Caco-2 (cell line): Measurements from ENCODE around the gene VKORC1L1. TPM values are rescaled to one million over a fixed set of nuclear protein-coding genes. Genes with fewer than 3 reads are reported as not detected.

Source experiments
- BruUV-seq: library from RNA; stranded (reverse); fragments of 400-500 nt; replicated peaks from 2 replicates; lab custom pipeline; 2021; lab: Mats Ljungman, UMichigan
- CTCF ChIA-PET: fragments of 300-600 bp; sonication (Branson Sonifier 250); formaldehyde crosslinking; loops from one replicate; lab custom pipeline; 2022; ENCODE audit warnings: antibody characterized with exemption; lab: Charles Lee
- POLR2A ChIA-PET: fragments of 300-600 bp; sonication (Branson Sonifier 250); formaldehyde crosslinking; loops from one replicate; lab custom pipeline; 2022; ENCODE audit warnings: antibody characterized with exemption; lab: Charles Lee
- DNase-seq, 2 experiments: peaks; one replicate each; pipeline versions ENCODE4 v3.0.0 to v3.0.0-alpha.2; 2020 to 2022
- H3K27me3 ChIP-seq: replicated peaks from 2 replicates; pipeline ENCODE4 v1.6.0; 2011; ENCODE audit warnings: low read length; ENCODE audit not compliant: control insufficient read depth, insufficient read depth
- H3K36me3 ChIP-seq: 2 replicates; pipeline ENCODE4 v1.5.1; 2011; ENCODE audit warnings: low read length; ENCODE audit not compliant: control insufficient read depth, insufficient read depth
- H3K4me1 ChIP-seq: fragments of 250-450 bp; sonication (Bioruptor Pico); 2 replicates; pipeline ENCODE4 v1.5.1; 2020; ENCODE audit warnings: mild to moderate bottlenecking
- H3K4me3 ChIP-seq: 2 replicates; pipeline ENCODE4 v1.5.1; 2011; ENCODE audit warnings: low read depth, mild to moderate bottlenecking, control low read depth, low read length
- H3K9me3 ChIP-seq: fragments of 250-450 bp; sonication (Bioruptor Pico); 2 replicates; pipeline ENCODE4 v1.5.1; 2020; ENCODE audit warnings: mild to moderate bottlenecking, moderate library complexity
- H3K27ac Mint-ChIP-seq: one replicate; pipeline ENCODE4 v1.8.0; 2022; ENCODE audit warnings: mixed read lengths; ENCODE audit not compliant: unreplicated experiment
- H3K27me3 Mint-ChIP-seq: one replicate; pipeline ENCODE4 v1.8.0; 2022; ENCODE audit warnings: mixed read lengths; ENCODE audit not compliant: insufficient read depth, unreplicated experiment
- H3K36me3 Mint-ChIP-seq: one replicate; pipeline ENCODE4 v1.8.0; 2022; ENCODE audit warnings: mild to moderate bottlenecking, mixed read lengths; ENCODE audit not compliant: insufficient read depth, unreplicated experiment
- H3K4me1 Mint-ChIP-seq: one replicate; pipeline ENCODE4 v1.8.0; 2022; ENCODE audit warnings: low read depth, mixed read lengths; ENCODE audit not compliant: unreplicated experiment
- H3K4me3 Mint-ChIP-seq: one replicate; pipeline ENCODE4 v1.8.0; 2022; ENCODE audit warnings: mild to moderate bottlenecking, moderate library complexity, mixed read lengths; ENCODE audit not compliant: unreplicated experiment
- H3K9me3 Mint-ChIP-seq: one replicate; pipeline ENCODE4 v1.8.0; 2022; ENCODE audit warnings: mixed read lengths; ENCODE audit not compliant: unreplicated experiment
- CTCF ChIP-seq, 2 experiments: fragments of 200-600 bp in 1 of 2; IDR thresholded peaks; 1 replicate in 1 of 2; 2 replicates in 1 of 2; pipeline versions ENCODE4 v1.5.1 to v1.8.0; 2011 to 2022; ENCODE audit warnings: antibody characterized with exemption in 1 of 2, control low read depth in 1 of 2, inconsistent platforms in 1 of 2, low read depth in 1 of 2, low read length in 1 of 2, mild to moderate bottlenecking in 1 of 2, moderate library complexity in 1 of 2; ENCODE audit not compliant: insufficient read depth in 1 of 2, severe bottlenecking in 1 of 2, unreplicated experiment in 1 of 2
- intact Hi-C: fragments of 100-400 bp; cut with micrococcal nuclease; formaldehyde crosslinking; loops from one replicate; pipeline ENCODE4 v1.10.0; 2022; ENCODE audit not compliant: unreplicated experiment
- total RNA-seq: library from RNA; stranded (reverse); gene quantifications from 2 replicates; pipeline ENCODE4 v1.2.3, GENCODE V29; 2022

Gene VKORC1L1
- total RNA-seq, 1 experiment from 2014 or later = 35.2 TPM

- H3K27me3 ChIP-seq = no peaks in the 10 kb centered on the region
- peak overlapping the region; percentile 13 for H3K4me3 Mint-ChIP-seq
- peaks cover 19% of the 10 kb centered on the region for H3K4me1 Mint-ChIP-seq
- no peak for TF ChIP-seq CTCF (IDR thresholded peaks at IDR 0.05; ENCODE audit: insufficient read depth in 1 of 2, low read depth in 1 of 2, low read length in 1 of 2, severe bottlenecking in 1 of 2, unreplicated experiment in 1 of 2)
- no peaks in the 10 kb centered on the region for H3K36me3 ChIP-seq
- ChIA-PET POLR2A (no interaction called here), CTCF (interaction anchor here (0.8 kb wide), 1 partner anchor 33 kb away, joined by 3 read pairs; no protein-coding TSS in a partner anchor)
- no peak overlapping the region for H3K27ac Mint-ChIP-seq
- no peaks in the 10 kb centered on the region for H3K9me3 Mint-ChIP-seq
- BruUV-seq = no TSS peak
- peaks cover 35% of the 10 kb centered on the region for H3K4me1 ChIP-seq
- no peaks in the 10 kb centered on the region for H3K9me3 ChIP-seq
- intact Hi-C loops = loop anchor here (5.0 kb wide), 1 partner anchor 55 kb away; the partner anchor contains the start of gene VKORC1L1
- no peaks in the 10 kb centered on the region for H3K36me3 Mint-ChIP-seq
- no peak overlapping the region for H3K4me3 ChIP-seq
- DNase-seq = peak; percentile 77 to 88
- H3K27me3 Mint-ChIP-seq = no peaks in the 10 kb centered on the region
These were observed 54.9 kb downstream of the VKORC1L1 start for GRCh38 chr7:65927489-65928448.

- no peak overlapping the region for H3K4me3 ChIP-seq
- CTCF ChIA-PET = interaction anchor here (0.6 kb wide), 1 partner anchor 15 kb away, joined by 3 read pairs; no protein-coding TSS in a partner anchor
- POLR2A ChIA-PET = interaction anchor here (0.6 kb wide), 1 partner anchor 762 kb away, joined by 8 read pairs; no protein-coding TSS in a partner anchor
- peaks cover 21% of the 10 kb centered on the region for H3K4me1 ChIP-seq
- H3K36me3 ChIP-seq = no peaks in the 10 kb centered on the region
- TF ChIP-seq CTCF (IDR thresholded peaks at IDR 0.05; ENCODE audit: insufficient read depth in 1 of 2, low read depth in 1 of 2, low read length in 1 of 2, severe bottlenecking in 1 of 2, unreplicated experiment in 1 of 2) = no peak
- Mint-ChIP-seq H3K27me3 (no peaks in the 10 kb centered on the region), H3K9me3 (no peaks in the 10 kb centered on the region), H3K27ac (no peak overlapping the region), H3K4me3 (no peak overlapping the region), H3K36me3 (no peaks in the 10 kb centered on the region), H3K4me1 (no peaks in the 10 kb centered on the region)
- intact Hi-C loops = no loop called here
- BruUV-seq = no TSS peak
- DNase-seq = no peak
- H3K9me3 ChIP-seq = no peaks in the 10 kb centered on the region
- H3K27me3 ChIP-seq = no peaks in the 10 kb centered on the region
These were observed 58.8 kb downstream of the VKORC1L1 start for GRCh38 chr7:65931685-65932084.

- H3K9me3 Mint-ChIP-seq = no peaks in the 10 kb centered on the region
- H3K27ac Mint-ChIP-seq = no peak overlapping the region
- Histone ChIP-seq H3K27me3 (no peaks in the 10 kb centered on the region), H3K9me3 (no peaks in the 10 kb centered on the region), H3K36me3 (no peaks in the 10 kb centered on the region), H3K4me3 (no peak overlapping the region), H3K4me1 (no peaks in the 10 kb centered on the region)
- no peaks in the 10 kb centered on the region for H3K4me1 Mint-ChIP-seq
- intact Hi-C loops = no loop called here
- peaks cover 8% of the 10 kb centered on the region for H3K36me3 Mint-ChIP-seq
- DNase-seq = no peak
- ChIA-PET CTCF (no interaction called here), POLR2A (no interaction called here)
- no peak for TF ChIP-seq CTCF (IDR thresholded peaks at IDR 0.05; ENCODE audit: insufficient read depth in 1 of 2, low read depth in 1 of 2, low read length in 1 of 2, severe bottlenecking in 1 of 2, unreplicated experiment in 1 of 2)
- H3K27me3 Mint-ChIP-seq = no peaks in the 10 kb centered on the region
- BruUV-seq = no TSS peak
- no peak overlapping the region for H3K4me3 Mint-ChIP-seq
These were observed 64.4 kb downstream of the VKORC1L1 start for GRCh38 chr7:65937296-65937695.
